H1 (cell line): Measurements from ENCODE around the gene VN1R4.
"Not testable (repeated sequence)": the region's sequence is repeated elsewhere in the genome, so short reads cannot be mapped to it uniquely, and the experiment has no call there.

Experiments
- CHD2 ChIP-seq: IDR thresholded peaks from 2 replicates; pipeline ENCODE4 v1.6.1; 2012; ENCODE audit warnings: low read length, improper control_type of control experiment
- NRF1 ChIP-seq: IDR thresholded peaks from 2 replicates; pipeline ENCODE4 v1.6.1; 2011; ENCODE audit warnings: mild to moderate bottlenecking, low read depth, low read length, improper control_type of control experiment
- POLR2A ChIP-seq, 2 experiments: IDR thresholded peaks; 1 replicate in 1 of 2; 2 replicates in 1 of 2; pipeline ENCODE4 v1.6.1; 2011; ENCODE audit warnings: low read depth in 2 of 2, low read length in 2 of 2, mild to moderate bottlenecking in 2 of 2; ENCODE audit errors: control extremely low read depth in 1 of 2

DNA sequence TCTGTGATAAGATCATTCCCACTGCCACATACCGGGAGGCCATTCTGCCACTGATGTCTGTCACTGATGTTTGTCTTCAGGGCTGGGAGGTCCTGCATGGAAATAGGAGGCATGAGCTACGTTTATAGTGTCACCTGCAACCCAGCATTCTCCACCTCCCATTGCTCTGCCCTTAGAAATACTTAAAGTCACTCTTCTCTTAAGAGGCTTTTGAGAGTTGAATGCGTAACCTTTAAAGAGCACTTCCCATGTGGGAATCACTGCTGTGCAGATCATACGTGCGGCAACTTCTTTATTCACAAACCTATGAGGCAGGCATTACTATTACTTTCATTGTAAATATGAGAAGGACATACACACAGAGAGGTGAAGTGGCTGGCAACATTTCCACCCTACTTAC lies at the start of gene VN1R4:
- not testable (repeated sequence) for TF ChIP-seq CHD2; POLR2A (IDR thresholded peaks at IDR 0.05; ENCODE audit: control extremely low read depth in 1 of 2, low read depth in 2 of 2, low read length in 2 of 2); NRF1
